A549 (cell line): Measurements from ENCODE around the gene UHRF1.

Source experiments
- BHLHE40 ChIP-seq: IDR thresholded peaks from 2 replicates; pipeline ENCODE4 v1.6.1; 2012; ENCODE audit warnings: low read depth, low read length, inconsistent platforms
- ESRRA ChIP-seq: fragments of 150-350 bp; IDR thresholded peaks from 2 replicates; pipeline ENCODE4 v1.6.1; 2014; ENCODE audit warnings: mild to moderate bottlenecking, low read length, borderline replicate concordance
- GATA3 ChIP-seq: IDR thresholded peaks from 2 replicates; pipeline ENCODE4 v1.6.1; 2012; ENCODE audit warnings: borderline replicate concordance
- MAX ChIP-seq: IDR thresholded peaks from 2 replicates; pipeline ENCODE4 v1.6.1; 2012
- POLR2A ChIP-seq: IDR thresholded peaks from 2 replicates; pipeline ENCODE4 v1.6.1; 2012; ENCODE audit warnings: mild to moderate bottlenecking, low read length
- RFX5 ChIP-seq: fragments of 450-650 bp; IDR thresholded peaks from 2 replicates; pipeline ENCODE4 v1.7.1; 2014; ENCODE audit warnings: antibody characterized with exemption, mild to moderate bottlenecking, moderate library complexity
- SMC3 ChIP-seq: fragments of >200 bp; sonication (Bioruptor Twin); formaldehyde crosslinking; IDR thresholded peaks from 3 replicates; pipeline ENCODE4 v1.6.1; 2018; ENCODE audit warnings: inconsistent platforms
- USF2 ChIP-seq: fragments of 450-650 bp; IDR thresholded peaks from 2 replicates; pipeline ENCODE4 v1.6.1; 2014; ENCODE audit warnings: antibody characterized with exemption
- TF ChIP-seq, protein P1 (sequence below): fragments of >200 bp; sonication (Bioruptor Twin); formaldehyde crosslinking; IDR thresholded peaks from 3 replicates; pipeline ENCODE4 v1.5.1; 2016
- TF ChIP-seq, protein P2 (sequence below): fragments of 150-350 bp; IDR thresholded peaks from 2 replicates; pipeline ENCODE4 v1.6.1; 2014; ENCODE audit warnings: low read depth, mild to moderate bottlenecking, low read length

- TF ChIP-seq, protein P1, sequence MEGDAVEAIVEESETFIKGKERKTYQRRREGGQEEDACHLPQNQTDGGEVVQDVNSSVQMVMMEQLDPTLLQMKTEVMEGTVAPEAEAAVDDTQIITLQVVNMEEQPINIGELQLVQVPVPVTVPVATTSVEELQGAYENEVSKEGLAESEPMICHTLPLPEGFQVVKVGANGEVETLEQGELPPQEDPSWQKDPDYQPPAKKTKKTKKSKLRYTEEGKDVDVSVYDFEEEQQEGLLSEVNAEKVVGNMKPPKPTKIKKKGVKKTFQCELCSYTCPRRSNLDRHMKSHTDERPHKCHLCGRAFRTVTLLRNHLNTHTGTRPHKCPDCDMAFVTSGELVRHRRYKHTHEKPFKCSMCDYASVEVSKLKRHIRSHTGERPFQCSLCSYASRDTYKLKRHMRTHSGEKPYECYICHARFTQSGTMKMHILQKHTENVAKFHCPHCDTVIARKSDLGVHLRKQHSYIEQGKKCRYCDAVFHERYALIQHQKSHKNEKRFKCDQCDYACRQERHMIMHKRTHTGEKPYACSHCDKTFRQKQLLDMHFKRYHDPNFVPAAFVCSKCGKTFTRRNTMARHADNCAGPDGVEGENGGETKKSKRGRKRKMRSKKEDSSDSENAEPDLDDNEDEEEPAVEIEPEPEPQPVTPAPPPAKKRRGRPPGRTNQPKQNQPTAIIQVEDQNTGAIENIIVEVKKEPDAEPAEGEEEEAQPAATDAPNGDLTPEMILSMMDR: no peak
- peak; percentile 18; the same call in 1 of the 2 replicates for TF ChIP-seq POLR2A
- no peak for TF ChIP-seq BHLHE40
- TF ChIP-seq RFX5: no peak
- no peak for TF ChIP-seq ESRRA
- peak; percentile 50; the same call in 1 of the 2 replicates for TF ChIP-seq MAX
- TF ChIP-seq, protein P2, sequence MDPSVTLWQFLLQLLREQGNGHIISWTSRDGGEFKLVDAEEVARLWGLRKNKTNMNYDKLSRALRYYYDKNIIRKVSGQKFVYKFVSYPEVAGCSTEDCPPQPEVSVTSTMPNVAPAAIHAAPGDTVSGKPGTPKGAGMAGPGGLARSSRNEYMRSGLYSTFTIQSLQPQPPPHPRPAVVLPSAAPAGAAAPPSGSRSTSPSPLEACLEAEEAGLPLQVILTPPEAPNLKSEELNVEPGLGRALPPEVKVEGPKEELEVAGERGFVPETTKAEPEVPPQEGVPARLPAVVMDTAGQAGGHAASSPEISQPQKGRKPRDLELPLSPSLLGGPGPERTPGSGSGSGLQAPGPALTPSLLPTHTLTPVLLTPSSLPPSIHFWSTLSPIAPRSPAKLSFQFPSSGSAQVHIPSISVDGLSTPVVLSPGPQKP: no peak
- TF ChIP-seq GATA3: no peak
- no peak for TF ChIP-seq SMC3
- TF ChIP-seq USF2: no peak
Observed at GRCh38 chr19:4909156-4909896, at the start of gene UHRF1.
